RPMI7951 (cell line): ENCODE results near the gene OSBP2. TPM values are rescaled to one million over a fixed set of nuclear protein-coding genes. Genes with fewer than 3 reads are reported as not detected.
"Not testable (repeated sequence)": the region's sequence is repeated elsewhere in the genome, so short reads cannot be mapped to it uniquely, and the experiment has no call there.

Source experiments
- DNase-seq: peaks from one replicate; pipeline ENCODE4 v3.0.0-alpha.2; 2012; ENCODE audit warnings: low read depth
- total RNA-seq: library from RNA; depleted of rRNA; stranded (reverse); fragments of >200 nt; shearing (Covaris generic); gene quantifications from 2 replicates; pipeline ENCODE4 v1.2.3, GENCODE V29; 2014

Gene OSBP2
- total RNA-seq, 1 experiment from 2014 or later, result 5.9 TPM

GRCh38 chr22:30718491-30718890, 23.8 kb downstream of the OSBP2 start:
- DNase-seq, result no peak

DNA sequence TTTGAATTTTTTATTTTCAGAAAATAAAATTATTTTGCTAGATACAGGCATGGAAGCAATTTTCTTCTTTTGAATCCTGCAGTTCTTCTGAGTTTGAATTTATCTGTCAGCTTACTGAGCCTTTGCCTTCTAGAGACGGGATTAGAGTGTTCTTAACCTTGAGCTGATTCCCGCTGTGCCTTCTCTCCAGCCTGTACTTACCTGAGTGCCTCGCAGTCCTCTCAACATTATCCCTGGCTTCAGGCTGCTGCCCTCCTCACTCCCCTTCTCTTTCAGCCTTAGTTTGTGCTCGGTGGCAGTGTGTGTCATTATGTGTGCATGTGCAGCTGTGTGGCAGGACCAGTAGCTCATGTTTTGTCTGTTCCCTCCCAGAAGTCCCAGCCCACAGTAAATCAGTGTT, 24.3 kb downstream of the OSBP2 start:
- DNase-seq, result no peak

DNA sequence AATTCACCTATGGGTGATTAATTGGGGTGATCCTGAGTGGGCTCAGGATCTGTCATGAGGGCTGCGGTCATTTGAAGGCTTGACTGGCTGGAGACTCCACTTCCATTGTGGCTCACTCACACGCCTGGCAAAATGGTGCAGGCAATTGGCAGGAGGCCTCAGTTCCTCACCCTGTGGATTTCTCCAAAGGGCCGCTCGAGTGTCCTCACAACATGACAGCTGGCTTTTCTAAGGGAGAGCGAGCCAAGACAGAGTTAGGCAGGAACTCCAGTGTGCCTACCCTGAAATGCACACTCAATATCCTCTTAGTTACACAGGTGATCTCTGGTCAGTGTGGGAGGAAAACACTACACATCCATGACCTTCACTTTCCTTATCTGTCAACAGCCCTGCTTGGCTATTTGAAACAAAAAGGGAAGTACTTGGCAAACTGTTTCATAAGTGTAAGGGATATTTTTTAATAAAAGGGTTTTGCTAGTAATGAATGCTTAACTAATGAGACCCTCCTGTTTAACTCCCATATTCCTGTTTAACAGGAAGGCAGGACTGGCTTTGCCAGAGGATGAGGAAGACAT, 25.7 kb downstream of the OSBP2 start:
- no peak for DNase-seq

GRCh38 chr22:30721741-30722140, 27.1 kb downstream of the OSBP2 start:
- no peak for DNase-seq

GRCh38 chr22:30728826-30729225, 34.2 kb downstream of the OSBP2 start:
- DNase-seq, result no peak

GRCh38 chr22:30731658-30732057, 37.0 kb downstream of the OSBP2 start:
- DNase-seq, result no peak

DNA sequence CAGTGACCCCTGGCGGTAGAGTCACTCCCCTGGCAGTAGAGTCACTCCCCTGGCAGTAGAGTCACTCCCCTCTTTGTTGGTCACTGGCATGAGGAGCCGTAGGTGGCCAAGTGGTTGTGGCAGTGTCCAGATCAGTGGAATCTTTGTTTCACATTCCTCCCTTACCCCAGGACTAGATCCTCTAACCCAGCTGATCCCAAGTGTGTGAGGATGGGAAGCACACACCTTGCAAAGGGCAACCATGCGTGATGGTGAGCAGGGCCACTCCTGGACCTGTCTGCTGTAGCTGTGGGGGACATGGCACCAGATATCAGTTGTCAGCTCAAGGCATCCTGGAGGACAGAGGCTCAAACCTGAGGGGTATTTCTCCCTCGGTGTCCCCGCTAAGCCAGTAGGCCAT, 37.8 kb downstream of the OSBP2 start:
- no peak for DNase-seq

DNA sequence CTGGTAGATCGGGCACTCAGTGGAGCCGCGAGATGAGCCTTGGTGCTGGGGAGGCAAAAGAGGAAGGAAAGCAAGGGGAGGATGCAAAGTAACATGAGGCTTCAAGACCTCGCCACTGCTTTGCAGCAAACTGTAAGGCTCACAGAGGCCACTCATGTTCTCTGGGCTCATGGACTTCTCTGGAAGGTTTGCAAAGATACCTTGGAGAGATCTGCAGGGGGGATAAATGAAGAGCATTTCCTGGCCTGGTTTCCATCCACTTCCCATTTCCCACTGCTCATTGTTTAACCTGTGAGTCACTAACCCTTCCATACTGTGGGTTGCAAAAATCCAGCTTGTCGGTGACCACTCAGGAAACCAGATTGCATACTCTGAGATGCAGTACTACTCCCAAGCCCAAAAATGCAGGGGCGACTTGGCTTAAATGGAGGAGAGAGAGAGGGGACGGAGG, 38.5 kb downstream of the OSBP2 start:
- DNase-seq, result peak; percentile 53

DNA sequence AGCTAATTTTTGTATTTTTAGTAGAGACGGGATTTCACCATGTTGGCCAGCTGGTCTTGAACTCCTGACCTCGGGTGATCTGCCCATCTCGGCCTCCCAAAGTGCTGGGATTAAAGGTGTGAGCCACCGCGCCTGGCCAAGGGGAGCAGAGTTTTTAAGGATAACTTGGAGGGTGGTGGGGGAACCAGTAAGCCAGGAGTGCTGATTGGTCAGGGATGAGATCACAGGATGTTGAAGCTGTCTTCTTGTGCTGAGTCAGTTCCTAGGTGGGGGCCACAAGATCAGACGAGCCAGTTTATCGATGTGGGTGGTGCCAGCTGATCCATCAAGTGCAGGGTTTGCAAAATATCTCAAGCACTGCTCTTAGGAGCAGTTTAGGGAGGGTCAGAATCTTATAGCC, 45.3 kb downstream of the OSBP2 start:
- DNase-seq, result peak; percentile 31

DNA sequence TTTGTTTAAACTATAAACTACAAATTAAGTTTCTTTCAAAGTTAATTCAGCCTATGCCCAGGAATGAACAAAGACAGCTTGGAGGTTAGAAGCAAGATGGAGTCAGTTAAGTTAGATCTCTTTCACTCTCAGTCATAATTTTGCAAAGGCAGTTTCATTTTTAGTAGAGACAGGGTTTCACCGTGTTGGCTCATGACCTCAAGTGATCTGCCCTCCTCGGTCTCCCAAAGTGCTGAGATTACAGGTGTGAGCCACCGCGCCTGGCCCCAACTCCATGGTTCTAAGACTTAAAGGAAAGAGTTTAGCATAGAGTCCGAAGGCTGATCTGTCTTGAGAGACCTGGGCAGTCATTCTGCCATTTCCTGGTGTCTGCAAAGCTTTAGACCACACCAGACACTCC, 45.8 kb downstream of the OSBP2 start:
- not testable (repeated sequence) for DNase-seq

- DNase-seq, result no peak
Observed at GRCh38 chr22:30742291-30743256, 47.9 kb downstream of the OSBP2 start.

- DNase-seq, result no peak
Observed at GRCh38 chr22:30743257-30744020, 48.8 kb downstream of the OSBP2 start.

- DNase-seq, result no peak
Observed at GRCh38 chr22:30744224-30744623, 49.5 kb downstream of the OSBP2 start.

- no peak for DNase-seq
Observed at GRCh38 chr22:30747493-30747892, 52.8 kb downstream of the OSBP2 start.

- no peak for DNase-seq
Observed at GRCh38 chr22:30749272-30749671, 54.6 kb downstream of the OSBP2 start.

DNA sequence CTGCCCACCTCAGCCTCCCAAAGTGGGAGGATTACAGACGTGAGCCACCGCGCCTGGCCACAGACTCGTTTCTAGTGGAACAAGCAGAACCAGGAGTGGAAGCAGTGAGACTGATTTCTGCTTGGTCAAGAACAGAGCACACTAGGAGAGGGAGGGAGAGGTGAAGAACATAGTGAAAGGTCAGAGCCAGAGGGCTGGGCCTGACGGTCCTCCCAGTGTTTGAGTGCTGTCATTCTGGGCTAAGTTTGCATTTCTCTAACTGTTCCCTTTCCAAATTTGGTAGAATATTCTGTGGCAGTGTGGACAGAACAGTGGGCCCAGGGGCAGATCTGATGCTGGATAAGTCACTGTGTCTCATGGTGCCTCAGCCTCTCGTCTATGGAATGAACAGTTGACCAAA, 55.2 kb downstream of the OSBP2 start:
- DNase-seq, result no peak

GRCh38 chr22:30751529-30751928, 56.9 kb downstream of the OSBP2 start:
- DNase-seq, result no peak

DNA sequence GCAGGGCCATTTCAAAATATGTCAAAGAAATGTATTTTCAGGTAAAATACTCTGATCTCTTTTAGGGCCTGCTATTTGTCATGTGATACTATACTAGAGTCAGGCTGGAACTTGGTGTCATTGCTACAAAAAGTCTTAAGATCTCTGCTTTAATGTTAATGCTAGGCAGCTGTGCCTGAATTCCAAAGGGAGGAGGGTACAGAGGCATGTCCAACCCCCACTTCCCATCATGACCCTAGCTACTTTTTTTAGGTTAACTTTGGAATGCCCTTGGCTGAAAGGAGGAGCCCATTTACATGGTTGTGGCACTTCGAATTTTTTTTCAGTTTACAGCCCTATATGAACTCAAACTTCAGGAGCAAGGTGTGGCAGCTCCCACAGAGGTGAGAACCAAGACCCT, 58.1 kb downstream of the OSBP2 start:
- no peak for DNase-seq

DNA sequence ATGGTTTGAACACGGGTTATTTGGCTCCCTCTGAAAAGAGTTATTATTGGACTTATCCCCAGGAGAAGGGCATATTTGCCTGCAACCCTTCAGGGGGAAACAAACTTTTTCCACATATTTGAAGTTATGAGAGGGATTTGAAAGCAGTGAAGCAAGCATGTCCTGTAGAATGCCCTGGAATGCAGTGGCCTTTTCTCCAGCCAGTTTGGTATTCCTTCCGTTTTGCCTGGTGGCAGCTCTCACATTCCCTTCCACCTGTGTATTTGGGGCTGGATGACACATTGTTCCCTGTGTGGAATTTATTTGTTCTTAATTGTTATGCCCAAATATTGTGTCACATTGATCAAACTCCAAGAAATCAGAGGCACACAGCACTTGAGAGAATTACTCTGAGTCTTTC, 59.0 kb downstream of the OSBP2 start:
- DNase-seq, result no peak

- DNase-seq, result no peak
Observed at GRCh38 chr22:30754521-30754920, 59.8 kb downstream of the OSBP2 start.

DNA sequence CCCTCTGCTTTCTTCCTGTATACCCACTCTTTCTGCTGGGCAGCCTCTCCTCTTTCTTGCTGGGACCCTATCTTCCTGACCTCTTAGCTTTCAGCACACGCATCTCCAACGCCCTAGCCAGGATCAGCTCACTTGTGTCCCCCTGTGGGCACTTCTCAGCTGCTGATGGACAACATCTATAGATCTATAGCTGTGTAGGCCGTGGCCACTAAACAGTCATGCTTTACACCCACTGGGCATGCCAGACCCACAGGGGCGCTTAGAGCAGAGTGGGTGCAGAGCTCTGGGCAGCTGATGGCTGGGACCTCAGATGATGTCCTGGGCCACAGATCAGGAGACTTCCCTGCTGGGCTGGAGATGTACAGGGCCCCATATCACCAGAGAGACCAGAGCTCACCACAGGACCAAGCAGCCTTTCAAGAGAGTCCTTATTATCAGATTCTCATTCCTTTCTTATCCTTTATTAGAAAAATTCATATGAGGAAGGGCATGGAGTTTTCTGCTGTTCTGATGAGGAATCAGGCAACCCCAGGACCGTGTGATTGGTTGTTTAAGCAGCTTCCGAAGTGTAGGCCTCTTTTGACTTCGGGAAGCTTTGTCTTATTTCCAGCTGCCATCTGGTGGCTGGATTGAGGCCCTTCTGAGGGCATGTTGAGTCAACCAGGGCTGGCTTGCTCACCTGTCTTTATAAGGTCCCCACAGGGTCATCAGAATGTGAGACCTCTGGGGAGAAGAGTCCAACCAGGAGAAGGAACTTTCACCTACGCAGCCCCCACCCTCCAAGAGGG, 60.5 kb downstream of the OSBP2 start:
- peak; percentile 71 for DNase-seq

GRCh38 chr22:30755759-30756124, 61.1 kb downstream of the OSBP2 start:
- DNase-seq, result no peak
